C4-2B (cell line): ENCODE results near the gene BTBD9.

ENCODE experiments used
- ZFX ChIP-seq: fragments of 450-650 bp; IDR thresholded peaks from 2 replicates; pipeline ENCODE4 v1.6.1; 2017
- TF ChIP-seq, protein P1 (sequence below): fragments of 450-650 bp; conservative IDR thresholded peaks from 2 replicates; pipeline ENCODE4 v1.5.1; 2017; ENCODE audit warnings: mild to moderate bottlenecking

DNA sequence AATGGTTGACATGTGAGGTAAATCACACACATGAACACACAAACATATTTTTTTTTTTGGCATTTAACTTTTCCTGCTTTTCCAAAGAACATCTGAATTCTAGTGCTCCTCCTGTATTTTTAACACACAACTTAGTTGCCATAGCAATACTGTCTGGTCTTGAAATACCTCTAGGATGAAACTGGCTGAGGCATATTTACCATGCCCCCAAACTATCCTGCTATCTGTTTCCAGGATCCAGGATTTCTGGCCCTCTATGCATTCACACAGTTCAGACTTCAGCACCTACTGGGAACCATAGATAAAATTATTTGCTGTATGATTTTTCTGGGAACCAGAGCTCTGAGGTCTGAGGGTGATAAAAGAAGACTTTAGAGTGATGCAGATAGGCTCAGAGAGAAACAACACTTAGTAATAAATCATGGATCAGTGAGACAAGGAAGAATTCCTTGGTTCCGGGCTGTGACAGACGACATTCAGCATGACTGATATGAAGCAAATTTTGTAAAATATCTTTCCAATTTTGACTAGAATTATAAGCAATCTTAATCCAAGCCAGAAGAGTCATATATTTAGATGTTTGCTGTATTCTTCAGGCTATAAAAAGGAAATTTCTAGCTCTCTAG is 359.7 kb downstream of the BTBD9 start:
- TF ChIP-seq, protein P1, sequence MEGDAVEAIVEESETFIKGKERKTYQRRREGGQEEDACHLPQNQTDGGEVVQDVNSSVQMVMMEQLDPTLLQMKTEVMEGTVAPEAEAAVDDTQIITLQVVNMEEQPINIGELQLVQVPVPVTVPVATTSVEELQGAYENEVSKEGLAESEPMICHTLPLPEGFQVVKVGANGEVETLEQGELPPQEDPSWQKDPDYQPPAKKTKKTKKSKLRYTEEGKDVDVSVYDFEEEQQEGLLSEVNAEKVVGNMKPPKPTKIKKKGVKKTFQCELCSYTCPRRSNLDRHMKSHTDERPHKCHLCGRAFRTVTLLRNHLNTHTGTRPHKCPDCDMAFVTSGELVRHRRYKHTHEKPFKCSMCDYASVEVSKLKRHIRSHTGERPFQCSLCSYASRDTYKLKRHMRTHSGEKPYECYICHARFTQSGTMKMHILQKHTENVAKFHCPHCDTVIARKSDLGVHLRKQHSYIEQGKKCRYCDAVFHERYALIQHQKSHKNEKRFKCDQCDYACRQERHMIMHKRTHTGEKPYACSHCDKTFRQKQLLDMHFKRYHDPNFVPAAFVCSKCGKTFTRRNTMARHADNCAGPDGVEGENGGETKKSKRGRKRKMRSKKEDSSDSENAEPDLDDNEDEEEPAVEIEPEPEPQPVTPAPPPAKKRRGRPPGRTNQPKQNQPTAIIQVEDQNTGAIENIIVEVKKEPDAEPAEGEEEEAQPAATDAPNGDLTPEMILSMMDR = no peak
- no peak for TF ChIP-seq ZFX
